Measurements from ENCODE around the gene ERC2. TPM values are rescaled to one million over a fixed set of nuclear protein-coding genes. Genes with fewer than 3 reads are reported as not detected.

The ERC2 gene
- total and polyA plus RNA-seq, 7 experiments from 2014 or later = not detected

GRCh38 chr3:55823001-55823400, 645.3 kb downstream of the ERC2 start:
- CTCF ChIA-PET = no interaction called here

GRCh38 chr3:55819005-55819404, 649.3 kb downstream of the ERC2 start:
- no peak for DNase-seq
- no peaks in the 10 kb centered on the region for H3K4me1 ChIP-seq (ENCODE audit: control insufficient read depth in 2 of 2, insufficient read depth in 2 of 2, low read length in 2 of 2)
- no peak for ATAC-seq

More at GRCh38 chr3:55823001-55823400, 645.3 kb downstream of the ERC2 start:
- H3K9me3 Mint-ChIP-seq = peaks cover 0 to 10% (median 3%) of the 10 kb centered on the region in 11 donors
- Histone ChIP-seq H3K4me1 (ENCODE audit: control insufficient read depth in 2 of 2, insufficient read depth in 2 of 2, low read length in 2 of 2) (no peaks in the 10 kb centered on the region), H3K36me3 (ENCODE audit: control insufficient read depth in 2 of 3, insufficient read depth in 3 of 3, low read length in 3 of 3) (no peaks in the 10 kb centered on the region), H3K9me3 (ENCODE audit: control insufficient read depth in 2 of 3, low read length in 3 of 3) (no peaks in the 10 kb centered on the region), H3K27ac (ENCODE audit: low read depth, low read length) (no peak overlapping the region), H3K27me3 (ENCODE audit: control insufficient read depth in 2 of 2, insufficient read depth in 2 of 2, low read length in 2 of 2) (no peaks in the 10 kb centered on the region), H3K4me3 (ENCODE audit: low read length) (no peak overlapping the region)
- no peak overlapping the region for H3K27ac Mint-ChIP-seq
- H3K36me3 Mint-ChIP-seq = no peaks in the 10 kb centered on the region
- no peaks in the 10 kb centered on the region for H3K4me1 Mint-ChIP-seq
- POLR2A ChIA-PET = no interaction called here
- ATAC-seq (no peak), DNase-seq (no peak)
- H3K27me3 Mint-ChIP-seq = peaks cover 0 to 13% (median 0%) of the 10 kb centered on the region in 5 donors
- intact Hi-C loops (cut with micrococcal nuclease) = no loop called here
- no peak overlapping the region for H3K4me3 Mint-ChIP-seq

DNA sequence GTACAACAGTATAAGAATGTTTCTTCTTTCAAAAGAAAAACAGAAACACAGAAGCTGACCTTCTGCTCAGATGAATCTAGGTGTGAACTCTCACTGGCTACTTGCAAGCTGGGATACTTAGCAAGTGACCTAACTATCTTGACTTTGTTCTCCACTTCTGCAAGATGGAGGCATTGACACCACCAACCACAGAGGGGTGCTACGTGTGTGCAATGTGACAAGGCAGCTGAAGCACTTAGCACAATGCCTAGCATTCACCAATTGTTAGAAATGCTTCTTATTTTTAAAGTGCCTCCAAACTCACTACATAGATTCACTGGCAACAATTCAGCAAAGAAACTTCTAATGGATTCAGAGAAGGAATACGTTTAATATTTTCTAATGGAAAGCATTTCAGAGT, 649.8 kb downstream of the ERC2 start:
- H3K4me3 Mint-ChIP-seq = no peak overlapping the region
- no peaks in the 10 kb centered on the region for H3K9me3 ChIP-seq (ENCODE audit: control insufficient read depth in 2 of 3, low read length in 3 of 3)
- H3K36me3 Mint-ChIP-seq = no peaks in the 10 kb centered on the region
- no peak for DNase-seq
- H3K36me3 ChIP-seq (ENCODE audit: control insufficient read depth in 2 of 3, insufficient read depth in 3 of 3, low read length in 3 of 3) = no peaks in the 10 kb centered on the region
- H3K4me1 Mint-ChIP-seq = no peaks in the 10 kb centered on the region
- H3K27me3 ChIP-seq (ENCODE audit: control insufficient read depth in 2 of 2, insufficient read depth in 2 of 2, low read length in 2 of 2) = no peaks in the 10 kb centered on the region
- H3K4me3 ChIP-seq (ENCODE audit: low read length) = no peak overlapping the region
- no peaks in the 10 kb centered on the region for H3K4me1 ChIP-seq (ENCODE audit: control insufficient read depth in 2 of 2, insufficient read depth in 2 of 2, low read length in 2 of 2)
- H3K9me3 Mint-ChIP-seq = peaks cover 0 to 13% (median 0%) of the 10 kb centered on the region in 11 donors
- ATAC-seq = no peak
- POLR2A ChIA-PET = no interaction called here
- CTCF ChIA-PET = no interaction called here
- H3K27ac Mint-ChIP-seq = no peak overlapping the region
- H3K27ac ChIP-seq (ENCODE audit: low read depth, low read length) = no peak overlapping the region
- intact Hi-C loops (cut with micrococcal nuclease) = no loop called here
- H3K27me3 Mint-ChIP-seq = peaks cover 0 to 9% (median 0%) of the 10 kb centered on the region in 5 donors

More at GRCh38 chr3:55819005-55819404, 649.3 kb downstream of the ERC2 start:
- no peaks in the 10 kb centered on the region for H3K27me3 ChIP-seq (ENCODE audit: control insufficient read depth in 2 of 2, insufficient read depth in 2 of 2, low read length in 2 of 2)
- no peaks in the 10 kb centered on the region for H3K36me3 Mint-ChIP-seq
- no peaks in the 10 kb centered on the region for H3K9me3 ChIP-seq (ENCODE audit: control insufficient read depth in 2 of 3, low read length in 3 of 3)
- no peak overlapping the region for H3K4me3 ChIP-seq (ENCODE audit: low read length)
- POLR2A ChIA-PET = no interaction called here
- peaks cover 0 to 12% (median 0%) of the 10 kb centered on the region in 5 donors for H3K27me3 Mint-ChIP-seq
- intact Hi-C loops (cut with micrococcal nuclease) = no loop called here
- H3K9me3 Mint-ChIP-seq = peaks cover 0 to 16% (median 0%) of the 10 kb centered on the region in 11 donors
- no peak overlapping the region for H3K27ac Mint-ChIP-seq
- no peak overlapping the region for H3K27ac ChIP-seq (ENCODE audit: low read depth, low read length)
- CTCF ChIA-PET = no interaction called here
- H3K4me3 Mint-ChIP-seq = no peak overlapping the region
- H3K36me3 ChIP-seq (ENCODE audit: control insufficient read depth in 2 of 3, insufficient read depth in 3 of 3, low read length in 3 of 3) = no peaks in the 10 kb centered on the region
- H3K4me1 Mint-ChIP-seq = no peaks in the 10 kb centered on the region

GRCh38 chr3:55816794-55817576, 651.3 kb downstream of the ERC2 start:
- Histone ChIP-seq H3K4me1 (ENCODE audit: control insufficient read depth in 2 of 2, insufficient read depth in 2 of 2, low read length in 2 of 2) (no peaks in the 10 kb centered on the region), H3K27me3 (ENCODE audit: control insufficient read depth in 2 of 2, insufficient read depth in 2 of 2, low read length in 2 of 2) (no peaks in the 10 kb centered on the region), H3K27ac (ENCODE audit: low read depth, low read length) (no peak overlapping the region), H3K4me3 (ENCODE audit: low read length) (no peak overlapping the region), H3K36me3 (ENCODE audit: control insufficient read depth in 2 of 3, insufficient read depth in 3 of 3, low read length in 3 of 3) (no peaks in the 10 kb centered on the region), H3K9me3 (ENCODE audit: control insufficient read depth in 2 of 3, low read length in 3 of 3) (no peaks in the 10 kb centered on the region)
- no peaks in the 10 kb centered on the region for H3K4me1 Mint-ChIP-seq
- ATAC-seq (no peak), DNase-seq (no peak)
- H3K36me3 Mint-ChIP-seq = no peaks in the 10 kb centered on the region
- peaks cover 0 to 11% (median 0%) of the 10 kb centered on the region in 5 donors for H3K27me3 Mint-ChIP-seq
- ChIA-PET CTCF (no interaction called here), POLR2A (no interaction called here)
- peaks cover 0 to 7% (median 0%) of the 10 kb centered on the region in 11 donors for H3K9me3 Mint-ChIP-seq
- H3K27ac Mint-ChIP-seq = no peak overlapping the region
- no peak overlapping the region for H3K4me3 Mint-ChIP-seq
- intact Hi-C loops (cut with micrococcal nuclease) = no loop called here

GRCh38 chr3:55815262-55815661, 653.0 kb downstream of the ERC2 start:
- H3K36me3 ChIP-seq (ENCODE audit: control insufficient read depth in 2 of 3, insufficient read depth in 3 of 3, low read length in 3 of 3) = no peaks in the 10 kb centered on the region
- H3K27me3 Mint-ChIP-seq = peaks cover 0 to 11% (median 0%) of the 10 kb centered on the region in 5 donors
- ATAC-seq (no peak), DNase-seq (no peak)
- no peaks in the 10 kb centered on the region for H3K27me3 ChIP-seq (ENCODE audit: control insufficient read depth in 2 of 2, insufficient read depth in 2 of 2, low read length in 2 of 2)
- no peaks in the 10 kb centered on the region for H3K9me3 ChIP-seq (ENCODE audit: control insufficient read depth in 2 of 3, low read length in 3 of 3)
- ChIA-PET POLR2A (no interaction called here), CTCF (no interaction called here)
- intact Hi-C loops (cut with micrococcal nuclease) = no loop called here
- no peaks in the 10 kb centered on the region for H3K4me1 ChIP-seq (ENCODE audit: control insufficient read depth in 2 of 2, insufficient read depth in 2 of 2, low read length in 2 of 2)
- H3K4me3 Mint-ChIP-seq = no peak overlapping the region
- H3K4me3 ChIP-seq (ENCODE audit: low read length) = no peak overlapping the region
- H3K27ac Mint-ChIP-seq = no peak overlapping the region
- H3K36me3 Mint-ChIP-seq = no peaks in the 10 kb centered on the region
- H3K9me3 Mint-ChIP-seq = peaks cover 0 to 7% (median 0%) of the 10 kb centered on the region in 11 donors
- H3K27ac ChIP-seq (ENCODE audit: low read depth, low read length) = no peak overlapping the region
- H3K4me1 Mint-ChIP-seq = no peaks in the 10 kb centered on the region

- Mint-ChIP-seq H3K9me3 (peaks cover 0 to 7% (median 0%) of the 10 kb centered on the region in 11 donors), H3K36me3 (no peaks in the 10 kb centered on the region), H3K27ac (no peak overlapping the region), H3K27me3 (peaks cover 0 to 11% (median 0%) of the 10 kb centered on the region in 5 donors), H3K4me3 (no peak overlapping the region), H3K4me1 (no peaks in the 10 kb centered on the region)
- H3K36me3 ChIP-seq (ENCODE audit: control insufficient read depth in 2 of 3, insufficient read depth in 3 of 3, low read length in 3 of 3) = no peaks in the 10 kb centered on the region
- CTCF ChIA-PET = no interaction called here
- ATAC-seq (no peak), DNase-seq (no peak)
- no peak overlapping the region for H3K4me3 ChIP-seq (ENCODE audit: low read length)
- H3K9me3 ChIP-seq (ENCODE audit: control insufficient read depth in 2 of 3, low read length in 3 of 3) = no peaks in the 10 kb centered on the region
- H3K27ac ChIP-seq (ENCODE audit: low read depth, low read length) = no peak overlapping the region
- no peaks in the 10 kb centered on the region for H3K27me3 ChIP-seq (ENCODE audit: control insufficient read depth in 2 of 2, insufficient read depth in 2 of 2, low read length in 2 of 2)
- H3K4me1 ChIP-seq (ENCODE audit: control insufficient read depth in 2 of 2, insufficient read depth in 2 of 2, low read length in 2 of 2) = no peaks in the 10 kb centered on the region
- intact Hi-C loops (cut with micrococcal nuclease) = no loop called here
- POLR2A ChIA-PET = no interaction called here
These were observed 654.8 kb downstream of the ERC2 start for GRCh38 chr3:55813268-55814097.
